Mucosa of descending colon (tissue), 3 donors: Measurements from ENCODE around the gene CRYBB1. TPM values are rescaled to one million over a fixed set of nuclear protein-coding genes. Genes with fewer than 3 reads are reported as not detected.

ENCODE experiments used
- ATAC-seq: fragments of 200-7000 bp; cut with Tn5 transposase; one replicate; pipeline ENCODE4 v1.9.1; 2020; ENCODE audit warnings: mild to moderate bottlenecking, moderate library complexity
- DNase-seq, 3 donors: peaks; one replicate each; pipeline ENCODE4 v3.0.0-alpha.2; 2020
- H3K36me3 ChIP-seq: fragments of 200-600 bp; one replicate; pipeline ENCODE4 v1.8.0; 2021; ENCODE audit warnings: low read depth, mild to moderate bottlenecking
- H3K4me1 ChIP-seq: fragments of 200-600 bp; one replicate; pipeline ENCODE4 v1.8.0; 2021; ENCODE audit warnings: low read depth, mild to moderate bottlenecking
- H3K4me3 ChIP-seq: fragments of 200-600 bp; one replicate; pipeline ENCODE4 v1.8.0; 2021; ENCODE audit warnings: mild to moderate bottlenecking
- H3K9me3 ChIP-seq: fragments of 200-600 bp; one replicate; pipeline ENCODE4 v1.8.0; 2021; ENCODE audit warnings: mild to moderate bottlenecking
- intact Hi-C, 2 donors: fragments of 100-400 bp; cut with DNase I in 1 of 2; cut with micrococcal nuclease in 1 of 2; formaldehyde crosslinking; loops; one replicate each; pipeline versions ENCODE4 v1.11.0 to v1.11.1; 2022; cut with DNase I, micrococcal nuclease
- total RNA-seq, 3 donors: library from RNA; stranded (reverse); fragmentation: NEBNext Ultra II Directional in 2 of 3; extraction: Animal tissue kit (Norgen Biotek cat#: 25700) in 2 of 3; gene quantifications; one replicate each; pipeline versions ENCODE4 v1.2.1 to v1.2.4, GENCODE V29; 2021 to 2023
- TF ChIP-seq, protein P1 (sequence below): fragments of 200-600 bp; IDR thresholded peaks from one replicate; pipeline ENCODE4 v1.8.0; 2022; ENCODE audit warnings: antibody characterized with exemption, mild to moderate bottlenecking
- donor health status: DM: no; HTN: no; CAD: no; lungs with moderate emphysema.
- donor health status: DM: no; HTN: no; CAD: no.
- donor health status: DM: no; HTN: yes; CAD: no.

CRYBB1 gene
- total RNA-seq, 3 donors from 2014 or later, result 1.0 TPM; not detected in 2

DNA sequence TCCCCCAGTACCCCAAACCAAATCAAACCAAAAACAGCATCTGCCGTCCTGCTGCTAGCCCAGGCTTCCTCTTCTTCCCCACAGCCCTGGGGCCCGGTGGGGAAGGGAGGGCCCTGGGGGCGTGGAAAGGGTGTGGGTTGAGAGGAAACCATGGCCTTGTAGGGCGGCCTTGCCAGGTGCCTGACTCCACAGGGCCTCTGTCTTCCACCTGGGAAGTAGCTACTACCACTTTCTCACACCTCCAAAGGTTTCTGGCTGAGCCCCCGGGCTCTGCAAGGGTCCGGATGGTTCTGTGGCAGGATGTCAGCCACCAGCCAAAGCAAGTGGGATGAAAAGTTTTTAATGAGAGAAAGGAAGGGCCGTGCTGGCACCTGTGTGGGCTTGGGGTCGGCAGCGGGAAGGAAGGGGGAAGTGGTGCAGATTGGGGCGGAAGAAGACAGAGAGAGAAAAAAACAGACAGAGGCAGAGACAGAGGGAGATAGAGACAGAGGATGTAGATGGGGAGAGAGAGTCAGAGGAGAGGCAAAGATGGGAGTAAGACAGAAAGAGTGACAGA is 38.4 kb downstream of the CRYBB1 start:
- peak; percentile 84 for ATAC-seq
- TF ChIP-seq, protein P1, sequence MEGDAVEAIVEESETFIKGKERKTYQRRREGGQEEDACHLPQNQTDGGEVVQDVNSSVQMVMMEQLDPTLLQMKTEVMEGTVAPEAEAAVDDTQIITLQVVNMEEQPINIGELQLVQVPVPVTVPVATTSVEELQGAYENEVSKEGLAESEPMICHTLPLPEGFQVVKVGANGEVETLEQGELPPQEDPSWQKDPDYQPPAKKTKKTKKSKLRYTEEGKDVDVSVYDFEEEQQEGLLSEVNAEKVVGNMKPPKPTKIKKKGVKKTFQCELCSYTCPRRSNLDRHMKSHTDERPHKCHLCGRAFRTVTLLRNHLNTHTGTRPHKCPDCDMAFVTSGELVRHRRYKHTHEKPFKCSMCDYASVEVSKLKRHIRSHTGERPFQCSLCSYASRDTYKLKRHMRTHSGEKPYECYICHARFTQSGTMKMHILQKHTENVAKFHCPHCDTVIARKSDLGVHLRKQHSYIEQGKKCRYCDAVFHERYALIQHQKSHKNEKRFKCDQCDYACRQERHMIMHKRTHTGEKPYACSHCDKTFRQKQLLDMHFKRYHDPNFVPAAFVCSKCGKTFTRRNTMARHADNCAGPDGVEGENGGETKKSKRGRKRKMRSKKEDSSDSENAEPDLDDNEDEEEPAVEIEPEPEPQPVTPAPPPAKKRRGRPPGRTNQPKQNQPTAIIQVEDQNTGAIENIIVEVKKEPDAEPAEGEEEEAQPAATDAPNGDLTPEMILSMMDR, result no peak
- Histone ChIP-seq H3K4me3 (no peak overlapping the region), H3K9me3 (no peaks in the 10 kb centered on the region), H3K4me1 (no peaks in the 10 kb centered on the region), H3K36me3 (no peaks in the 10 kb centered on the region)
- DNase-seq, result peak; percentile 38 to 75 (median 50)
- intact Hi-C loops, result no loop called here

DNA sequence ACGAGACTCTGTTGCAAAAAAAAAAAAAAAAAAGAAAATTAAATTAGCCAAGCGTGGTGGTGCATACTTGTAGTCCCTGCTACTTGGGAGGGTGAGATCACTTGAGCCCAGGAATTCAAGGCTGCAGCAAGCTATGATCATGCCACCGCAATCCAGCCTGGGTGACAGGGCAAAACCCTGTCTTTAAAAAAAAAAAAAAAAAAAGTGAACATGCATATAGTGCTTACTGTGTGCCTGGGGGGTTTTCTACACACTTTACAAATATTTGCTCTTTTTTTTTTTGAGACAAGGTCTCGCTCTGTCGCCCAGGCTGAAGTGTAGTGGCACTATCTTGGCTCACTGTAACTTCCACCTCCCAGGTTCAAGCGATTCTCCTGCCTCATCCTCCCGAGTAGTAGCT is 40.7 kb downstream of the CRYBB1 start:
- Histone ChIP-seq H3K36me3 (no peaks in the 10 kb centered on the region), H3K9me3 (no peaks in the 10 kb centered on the region), H3K4me1 (no peaks in the 10 kb centered on the region), H3K4me3 (no peak overlapping the region)
- ATAC-seq, result no peak
- intact Hi-C loops, result no loop called here
- TF ChIP-seq, protein P1, result no peak
- DNase-seq, result no peak

DNA sequence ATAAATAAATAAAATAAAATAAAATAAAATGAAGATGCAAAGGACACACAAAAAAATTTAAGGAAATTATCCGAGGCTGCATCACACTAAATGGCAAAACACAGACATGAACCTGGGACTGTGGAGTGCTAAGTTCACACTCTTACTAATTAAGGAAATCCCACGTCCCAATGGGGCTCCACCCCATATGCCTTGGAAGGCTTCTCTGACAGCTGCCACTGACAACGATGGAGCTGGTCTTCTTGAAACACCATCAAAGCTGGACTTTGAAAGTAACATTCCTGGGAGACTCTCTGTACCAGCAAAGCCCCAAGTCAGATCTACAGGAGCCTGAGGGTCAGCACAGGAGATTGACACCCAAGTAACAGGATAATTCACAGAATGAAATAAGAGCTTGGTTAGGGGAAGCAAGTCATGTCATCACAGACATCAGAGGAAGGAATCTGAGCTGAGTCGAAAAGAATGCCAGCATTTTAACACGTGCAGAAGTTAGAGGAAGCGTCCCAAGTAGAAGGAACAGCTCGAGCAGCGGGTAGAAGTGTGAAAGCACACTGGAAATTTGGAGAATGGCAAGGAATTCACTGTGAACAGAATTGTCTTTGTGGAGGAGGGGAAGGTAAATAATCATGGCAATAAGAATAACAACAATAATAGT is 41.7 kb downstream of the CRYBB1 start:
- TF ChIP-seq, protein P1, result no peak
- DNase-seq (no peak), ATAC-seq (no peak)
- Histone ChIP-seq H3K36me3 (no peaks in the 10 kb centered on the region), H3K4me1 (no peaks in the 10 kb centered on the region), H3K4me3 (no peak overlapping the region), H3K9me3 (no peaks in the 10 kb centered on the region)
- intact Hi-C loops, result no loop called here

DNA sequence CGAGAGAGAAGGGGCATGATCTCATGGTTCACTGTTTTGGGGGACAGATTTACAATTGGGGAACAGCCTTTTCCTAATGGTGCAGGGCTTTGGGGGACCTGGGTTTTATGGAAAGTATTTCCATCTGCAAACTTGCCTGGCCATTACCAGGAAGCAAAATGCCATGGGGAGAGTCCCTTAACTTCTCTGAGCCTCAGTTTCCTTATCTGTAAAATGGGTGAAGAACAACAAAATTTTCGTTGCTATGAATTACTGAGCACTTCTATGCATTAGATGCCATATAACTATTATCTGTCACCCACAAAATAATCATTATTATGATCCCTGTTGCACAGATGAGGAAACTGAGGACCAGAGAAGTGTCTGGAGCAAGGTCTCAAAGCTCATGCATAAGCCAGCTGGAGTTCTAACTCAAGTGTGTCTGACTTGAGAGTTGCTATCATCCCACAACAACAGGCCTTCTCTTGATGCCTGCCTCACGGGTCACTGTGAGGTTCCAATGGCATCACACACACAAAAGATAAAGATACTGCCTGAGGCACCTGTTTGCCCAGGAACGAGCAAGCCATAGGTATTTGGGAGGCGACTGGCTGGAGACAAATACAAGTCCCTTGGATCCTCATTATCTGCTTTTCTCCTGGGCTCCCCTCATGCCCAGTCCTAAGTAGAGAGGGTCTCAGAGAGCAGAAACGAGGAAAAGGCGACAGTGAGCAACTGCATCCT is 43.7 kb downstream of the CRYBB1 start:
- Histone ChIP-seq H3K4me1 (no peaks in the 10 kb centered on the region), H3K4me3 (no peak overlapping the region), H3K36me3 (no peaks in the 10 kb centered on the region), H3K9me3 (no peaks in the 10 kb centered on the region)
- DNase-seq, result no peak
- TF ChIP-seq, protein P1, result no peak
- intact Hi-C loops, result no loop called here
- no peak for ATAC-seq

DNA sequence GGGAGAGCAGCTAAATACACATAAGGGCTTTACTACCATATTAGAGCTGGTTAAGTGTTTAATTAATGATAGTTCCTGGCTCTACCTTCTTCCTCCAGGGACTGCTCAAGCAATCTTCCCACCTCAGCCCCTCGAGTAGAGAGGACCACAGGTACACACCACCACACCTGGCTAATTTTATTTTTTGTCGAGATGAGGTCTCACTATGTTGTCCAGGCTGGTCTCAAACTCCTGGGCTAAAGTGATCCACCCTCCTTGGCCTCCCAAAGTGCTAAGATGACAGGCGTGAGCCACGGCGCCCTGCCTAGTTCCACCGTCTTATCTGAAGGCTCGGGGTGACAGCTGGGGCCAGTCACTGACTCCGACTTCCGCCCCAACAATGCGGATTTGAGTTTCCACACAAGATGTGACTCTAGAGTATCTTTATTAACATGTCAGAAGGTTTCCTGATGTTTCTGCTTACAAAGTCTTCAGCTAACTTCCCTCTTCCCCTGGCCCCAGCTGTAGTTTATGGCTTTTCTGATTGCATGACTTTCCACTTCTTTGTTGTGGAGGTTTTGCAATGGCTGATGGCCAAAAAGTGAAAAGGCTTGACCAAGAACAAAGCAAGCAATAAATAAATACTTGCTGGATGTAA is 44.7 kb downstream of the CRYBB1 start:
- ATAC-seq (peak; percentile 60), DNase-seq (peak; percentile 39 to 69 (median 42))
- H3K36me3 ChIP-seq, result no peaks in the 10 kb centered on the region
- no peaks in the 10 kb centered on the region for H3K9me3 ChIP-seq
- H3K4me1 ChIP-seq, result no peaks in the 10 kb centered on the region
- TF ChIP-seq, protein P1, result no peak
- no peak overlapping the region for H3K4me3 ChIP-seq
- intact Hi-C loops, result no loop called here
